K562 (cell line): ENCODE data around the gene ABCC10. TPM values are rescaled to one million over a fixed set of nuclear protein-coding genes. Genes with fewer than 3 reads are reported as not detected.
A peak's percentile ranks its signal among the peaks of the same experiment; 100 is the strongest.

Experiments
- CBFA2T2 ChIP-seq: fragments of 450-650 bp; conservative IDR thresholded peaks from 2 replicates; pipeline ENCODE4 v1.6.1; 2017; ENCODE audit warnings: mild to moderate bottlenecking
- E2F3 ChIP-seq: fragments of 250-450 bp; sonication (Bioruptor Pico); IDR thresholded peaks from 2 replicates; pipeline ENCODE4 v1.4.0; 2020; ENCODE audit warnings: mild to moderate bottlenecking
- NCOA1 ChIP-seq: fragments of 450-650 bp; IDR thresholded peaks from 2 replicates; pipeline ENCODE4 v1.6.1; 2016; ENCODE audit warnings: low read depth
- RREB1 ChIP-seq: fragments of 250-450 bp; sonication (Bioruptor Pico); IDR thresholded peaks from 2 replicates; pipeline ENCODE4 v1.4.0; 2020
- TRIM28 ChIP-seq: fragments of 450-650 bp; IDR thresholded peaks from 2 replicates; pipeline ENCODE4 v1.6.1; 2017
- ZNF280A ChIP-seq: fragments of 450-650 bp; IDR thresholded peaks from 2 replicates; pipeline ENCODE4 v1.6.1; 2018; ENCODE audit warnings: mild to moderate bottlenecking, low read depth; ENCODE audit not compliant: partially characterized antibody
- ZNF445 ChIP-seq: fragments of 250-450 bp; sonication (Bioruptor Pico); IDR thresholded peaks from 2 replicates; pipeline ENCODE4 v1.4.0; 2020; ENCODE audit warnings: low read depth, mild to moderate bottlenecking, moderate library complexity
- ZNF609 ChIP-seq: sonication (generic); formaldehyde crosslinking; IDR thresholded peaks from 2 replicates; pipeline ENCODE4 v1.8.1; 2023; ENCODE audit warnings: missing genetic modification reagents, mild to moderate bottlenecking, borderline replicate concordance
- polyA plus RNA-seq, 8 experiments: library from polyadenylated mRNA; depleted of rRNA in 4 of 8; stranded (reverse) in 5 of 8; unstranded in 3 of 8; fragments of >200 nt; fragmentation: Nextera tagmentation in 2 of 8; fragmentation: Illumina TruSeq in 1 of 8; extraction: Ambion mirVana in 2 of 8; extraction: Trizol in 1 of 8; gene quantifications; 2 replicates each; pipeline versions ENCODE4 v1.2.1 to v1.2.3, GENCODE V29; 2011 to 2014; ENCODE audit warnings: inconsistent platforms in 1 of 8, missing spikeins in 1 of 8
- total RNA-seq, 7 experiments: library from RNA; depleted of rRNA in 6 of 7; stranded (reverse); fragments of >200 nt in 6 of 7; fragmentation: Illumina TruSeq in 2 of 7; extraction: Trizol in 2 of 7; gene quantifications; 2 replicates each; pipeline versions ENCODE4 v1.2.1 to v1.2.3, GENCODE V29; 2011 to 2021; ENCODE audit warnings: low replicate concordance in 1 of 7
- TF ChIP-seq, protein P1 (sequence below): fragments of 450-650 bp; IDR thresholded peaks from one replicate; pipeline ENCODE4 v1.6.1; 2018; ENCODE audit warnings: mild to moderate bottlenecking, moderate library complexity; ENCODE audit not compliant: partially characterized antibody
- TF ChIP-seq, protein P2 (sequence below): fragments of 250-450 bp; sonication (Bioruptor Pico); IDR thresholded peaks from 2 replicates; pipeline ENCODE4 v1.8.0; 2022; ENCODE audit warnings: moderate library complexity, mild to moderate bottlenecking, inconsistent platforms

The ABCC10 gene
- total and polyA plus RNA-seq, 9 of the 15 experiments (the other 6 are each of a cell fraction or from before 2014, with no cell fraction given) = 2.4 to 29.1 (median 13.7) TPM

GRCh38 chr6:43426928-43427405 is 374 bp upstream of the ABCC10 start (continued):
- TF ChIP-seq RREB1 (CRISPR knock-in tag) = no peak
- no peak for TF ChIP-seq ZNF280A
- TF ChIP-seq, protein P1, sequence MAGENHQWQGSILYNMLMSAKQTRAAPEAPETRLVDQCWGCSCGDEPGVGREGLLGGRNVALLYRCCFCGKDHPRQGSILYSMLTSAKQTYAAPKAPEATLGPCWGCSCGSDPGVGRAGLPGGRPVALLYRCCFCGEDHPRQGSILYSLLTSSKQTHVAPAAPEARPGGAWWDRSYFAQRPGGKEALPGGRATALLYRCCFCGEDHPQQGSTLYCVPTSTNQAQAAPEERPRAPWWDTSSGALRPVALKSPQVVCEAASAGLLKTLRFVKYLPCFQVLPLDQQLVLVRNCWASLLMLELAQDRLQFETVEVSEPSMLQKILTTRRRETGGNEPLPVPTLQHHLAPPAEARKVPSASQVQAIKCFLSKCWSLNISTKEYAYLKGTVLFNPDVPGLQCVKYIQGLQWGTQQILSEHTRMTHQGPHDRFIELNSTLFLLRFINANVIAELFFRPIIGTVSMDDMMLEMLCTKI = no peak
- 0 out of 2 replicates have a peak, but pooled peaks have one; percentile 43 for TF ChIP-seq TRIM28
- peak; percentile 27; the same call in 1 of the 2 replicates for TF ChIP-seq E2F3
- TF ChIP-seq ZNF609 (CRISPR knock-in tag) = 0 out of 2 replicates have a peak, but pooled peaks have one; percentile 39
- 0 out of 2 replicates have a peak, but pooled peaks have one; percentile 58 for TF ChIP-seq NCOA1
- TF ChIP-seq, protein P2, sequence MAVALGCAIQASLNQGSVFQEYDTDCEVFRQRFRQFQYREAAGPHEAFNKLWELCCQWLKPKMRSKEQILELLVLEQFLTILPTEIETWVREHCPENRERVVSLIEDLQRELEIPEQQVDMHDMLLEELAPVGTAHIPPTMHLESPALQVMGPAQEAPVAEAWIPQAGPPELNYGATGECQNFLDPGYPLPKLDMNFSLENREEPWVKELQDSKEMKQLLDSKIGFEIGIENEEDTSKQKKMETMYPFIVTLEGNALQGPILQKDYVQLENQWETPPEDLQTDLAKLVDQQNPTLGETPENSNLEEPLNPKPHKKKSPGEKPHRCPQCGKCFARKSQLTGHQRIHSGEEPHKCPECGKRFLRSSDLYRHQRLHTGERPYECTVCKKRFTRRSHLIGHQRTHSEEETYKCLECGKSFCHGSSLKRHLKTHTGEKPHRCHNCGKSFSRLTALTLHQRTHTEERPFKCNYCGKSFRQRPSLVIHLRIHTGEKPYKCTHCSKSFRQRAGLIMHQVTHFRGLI (CRISPR knock-in tag) = no peak
- TF ChIP-seq ZNF445 (CRISPR knock-in tag) = peak; percentile 41; the same call in 1 of the 2 replicates
- TF ChIP-seq CBFA2T2 = no peak
